Measurements from ENCODE around the gene SSBP4.

DNA sequence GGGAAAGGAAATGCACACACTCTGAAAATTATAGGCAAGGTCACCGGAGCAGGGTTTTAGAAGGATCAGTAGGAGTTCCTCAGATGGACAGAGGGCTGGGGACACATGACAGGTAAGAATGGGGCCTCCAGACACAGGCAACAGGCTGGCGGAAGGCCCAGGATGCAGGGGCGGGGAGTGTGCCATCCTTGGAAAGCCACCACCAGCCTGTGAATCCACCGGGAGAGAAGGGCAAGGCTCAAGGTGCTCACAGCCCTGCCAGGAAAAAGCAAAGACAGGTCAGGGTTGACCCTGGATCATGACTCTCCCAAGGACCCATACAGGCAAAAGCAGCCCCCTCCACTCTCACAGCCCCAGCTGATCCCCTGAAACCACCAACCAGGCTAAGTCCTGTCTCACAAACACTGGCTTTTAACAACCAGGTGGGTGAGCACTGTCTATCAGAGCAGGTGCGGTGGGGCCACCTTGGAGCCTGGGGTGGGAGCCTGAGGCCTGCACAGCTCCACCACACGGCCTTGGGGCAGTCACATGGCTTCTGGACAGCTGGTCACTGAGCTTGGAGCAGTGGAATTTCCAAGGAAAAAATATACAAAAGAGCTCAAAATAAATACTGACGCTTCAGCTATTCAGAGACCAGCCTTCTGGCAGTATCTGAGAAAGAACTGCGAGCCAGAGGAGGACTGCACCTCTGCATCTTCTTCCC is 54.0 kb downstream of the SSBP4 start:
- TF ChIP-seq, protein P1, sequence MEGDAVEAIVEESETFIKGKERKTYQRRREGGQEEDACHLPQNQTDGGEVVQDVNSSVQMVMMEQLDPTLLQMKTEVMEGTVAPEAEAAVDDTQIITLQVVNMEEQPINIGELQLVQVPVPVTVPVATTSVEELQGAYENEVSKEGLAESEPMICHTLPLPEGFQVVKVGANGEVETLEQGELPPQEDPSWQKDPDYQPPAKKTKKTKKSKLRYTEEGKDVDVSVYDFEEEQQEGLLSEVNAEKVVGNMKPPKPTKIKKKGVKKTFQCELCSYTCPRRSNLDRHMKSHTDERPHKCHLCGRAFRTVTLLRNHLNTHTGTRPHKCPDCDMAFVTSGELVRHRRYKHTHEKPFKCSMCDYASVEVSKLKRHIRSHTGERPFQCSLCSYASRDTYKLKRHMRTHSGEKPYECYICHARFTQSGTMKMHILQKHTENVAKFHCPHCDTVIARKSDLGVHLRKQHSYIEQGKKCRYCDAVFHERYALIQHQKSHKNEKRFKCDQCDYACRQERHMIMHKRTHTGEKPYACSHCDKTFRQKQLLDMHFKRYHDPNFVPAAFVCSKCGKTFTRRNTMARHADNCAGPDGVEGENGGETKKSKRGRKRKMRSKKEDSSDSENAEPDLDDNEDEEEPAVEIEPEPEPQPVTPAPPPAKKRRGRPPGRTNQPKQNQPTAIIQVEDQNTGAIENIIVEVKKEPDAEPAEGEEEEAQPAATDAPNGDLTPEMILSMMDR (IDR thresholded peaks at IDR 0.05), result no peak
- TF ChIP-seq POLR2A (IDR thresholded peaks at IDR 0.05) (no peak), POLR2AphosphoS5 (IDR thresholded peaks at IDR 0.05) (no peak)
